Measurements from ENCODE around the gene MYOT.
A peak's percentile ranks its signal among the peaks of the same experiment; 100 is the strongest.

The MYOT gene

DNA sequence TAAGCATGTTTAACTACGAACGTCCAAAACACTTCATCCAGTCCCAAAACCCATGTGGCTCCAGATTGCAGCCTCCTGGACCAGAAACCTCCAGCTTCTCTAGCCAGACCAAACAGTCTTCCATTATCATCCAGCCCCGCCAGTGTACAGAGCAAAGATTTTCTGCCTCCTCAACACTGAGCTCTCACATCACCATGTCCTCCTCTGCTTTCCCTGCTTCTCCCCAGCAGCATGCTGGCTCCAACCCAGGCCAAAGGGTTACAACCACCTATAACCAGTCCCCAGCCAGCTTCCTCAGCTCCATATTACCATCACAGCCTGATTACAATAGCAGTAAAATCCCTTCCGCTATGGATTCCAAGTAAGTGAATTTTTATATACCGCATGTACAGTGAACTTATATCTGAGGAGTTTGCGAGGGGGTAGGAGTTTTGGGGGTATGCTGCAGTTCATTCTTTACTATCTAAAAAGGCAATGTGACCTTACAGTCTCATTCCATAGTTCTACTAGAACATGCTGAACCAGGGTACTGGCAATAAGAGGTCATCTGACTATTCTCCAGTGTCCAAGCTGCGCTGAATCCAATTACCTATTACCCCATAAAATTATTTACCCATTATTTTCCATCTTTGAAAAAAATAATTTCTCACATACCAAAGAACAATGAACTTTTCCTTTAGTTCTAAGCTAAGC lies 3.1 kb downstream of the MYOT start:
- FAIRE-seq (peak; percentile 9), DNase-seq (ENCODE audit: insufficient read length, low spot score) (no peak)
- TF ChIP-seq SPI1 (IDR thresholded peaks at IDR 0.05; ENCODE audit: low read depth, low read length) (no peak), PAX5 (IDR thresholded peaks at IDR 0.05; ENCODE audit: insufficient read depth, low read length, severe bottlenecking) (no peak), POLR2A (IDR thresholded peaks at IDR 0.05; ENCODE audit: low read depth, low read length) (no peak), TAF1 (IDR thresholded peaks at IDR 0.05; ENCODE audit: low read depth, low read length) (no peak), POLR2AphosphoS5 (IDR thresholded peaks at IDR 0.05; ENCODE audit: low read depth, low read length) (no peak), POU2F2 (IDR thresholded peaks at IDR 0.05; ENCODE audit: low read depth, low read length) (no peak)

DNA sequence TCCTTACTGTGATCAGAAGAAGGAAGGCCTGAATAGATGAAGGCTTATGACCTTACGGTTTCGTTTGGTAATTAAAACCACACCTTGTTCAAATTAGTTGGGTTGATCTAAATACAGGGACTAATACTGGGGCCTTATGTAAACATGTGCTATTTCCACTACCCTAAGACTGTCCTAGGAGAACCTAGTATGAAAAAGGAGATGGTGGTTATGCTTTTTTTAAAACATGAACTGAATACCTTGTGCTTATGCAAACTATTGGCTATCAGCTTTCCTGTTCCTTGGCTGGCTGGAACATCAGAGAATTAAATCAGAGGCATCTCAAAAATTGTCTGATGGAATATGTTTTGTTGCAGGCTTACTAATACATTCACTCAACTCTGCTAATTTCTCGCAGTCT lies 3.9 kb downstream of the MYOT start:
- TF ChIP-seq POU2F2 (IDR thresholded peaks at IDR 0.05; ENCODE audit: low read depth, low read length) (no peak), TAF1 (IDR thresholded peaks at IDR 0.05; ENCODE audit: low read depth, low read length) (no peak), PAX5 (IDR thresholded peaks at IDR 0.05; ENCODE audit: insufficient read depth, low read length, severe bottlenecking) (no peak), SPI1 (IDR thresholded peaks at IDR 0.05; ENCODE audit: low read depth, low read length) (no peak), POLR2A (IDR thresholded peaks at IDR 0.05; ENCODE audit: low read depth, low read length) (no peak), POLR2AphosphoS5 (IDR thresholded peaks at IDR 0.05; ENCODE audit: low read depth, low read length) (no peak)
- no peak for DNase-seq (ENCODE audit: insufficient read length, low spot score)
- FAIRE-seq, result no peak

GRCh38 chr5:137872466-137872865 lies 4.8 kb downstream of the MYOT start:
- no peak for TF ChIP-seq SPI1 (IDR thresholded peaks at IDR 0.05; ENCODE audit: low read depth, low read length)
- no peak for TF ChIP-seq POLR2A (IDR thresholded peaks at IDR 0.05; ENCODE audit: low read depth, low read length)
- TF ChIP-seq POLR2AphosphoS5 (IDR thresholded peaks at IDR 0.05; ENCODE audit: low read depth, low read length), result no peak
- TF ChIP-seq POU2F2 (IDR thresholded peaks at IDR 0.05; ENCODE audit: low read depth, low read length), result no peak
- TF ChIP-seq PAX5 (IDR thresholded peaks at IDR 0.05; ENCODE audit: insufficient read depth, low read length, severe bottlenecking), result no peak
- TF ChIP-seq TAF1 (IDR thresholded peaks at IDR 0.05; ENCODE audit: low read depth, low read length), result no peak
- FAIRE-seq (no peak), DNase-seq (ENCODE audit: insufficient read length, low spot score) (no peak)

DNA sequence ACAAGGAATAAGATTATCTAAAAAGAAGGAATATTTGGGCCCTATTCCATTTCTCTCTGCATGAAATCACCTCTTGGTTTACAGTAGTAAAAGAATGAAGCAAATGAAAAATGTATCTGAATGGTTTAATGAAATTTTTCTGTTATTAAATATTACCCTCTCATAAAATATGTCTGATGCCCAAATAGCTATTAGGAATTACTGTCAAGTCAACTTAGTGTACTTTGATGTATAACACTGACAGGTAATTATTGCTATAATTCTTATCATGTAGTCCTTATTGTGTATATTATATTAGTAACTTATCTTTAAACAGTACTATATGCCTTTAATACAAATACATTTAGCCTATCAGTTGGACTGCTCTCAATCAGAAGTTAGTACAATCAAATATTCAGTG lies 8.4 kb downstream of the MYOT start:
- FAIRE-seq (no peak), DNase-seq (ENCODE audit: insufficient read length, low spot score) (no peak)
- TF ChIP-seq POLR2A (IDR thresholded peaks at IDR 0.05; ENCODE audit: low read depth, low read length) (no peak), PAX5 (IDR thresholded peaks at IDR 0.05; ENCODE audit: insufficient read depth, low read length, severe bottlenecking) (no peak), POU2F2 (IDR thresholded peaks at IDR 0.05; ENCODE audit: low read depth, low read length) (no peak), TAF1 (IDR thresholded peaks at IDR 0.05; ENCODE audit: low read depth, low read length) (no peak), SPI1 (IDR thresholded peaks at IDR 0.05; ENCODE audit: low read depth, low read length) (no peak), POLR2AphosphoS5 (IDR thresholded peaks at IDR 0.05; ENCODE audit: low read depth, low read length) (no peak)

DNA sequence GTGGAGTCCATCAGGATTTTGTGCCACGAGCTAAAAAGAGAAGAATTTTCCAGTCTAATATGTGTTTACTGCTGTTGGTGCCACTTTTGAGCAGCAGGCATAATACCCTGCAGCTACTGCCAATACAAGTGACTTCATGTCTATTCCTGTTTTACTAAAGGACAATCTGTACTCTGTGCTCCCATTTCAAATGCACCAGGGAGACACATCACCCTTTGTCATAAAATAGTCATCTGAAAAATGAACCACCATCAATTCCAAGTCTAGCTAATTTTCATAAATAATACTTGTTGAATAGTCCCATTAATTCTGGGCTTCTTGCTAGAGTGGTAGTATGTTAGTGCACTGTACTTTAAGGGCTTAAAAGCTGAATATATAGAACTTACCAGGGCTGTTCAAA lies 12.7 kb downstream of the MYOT start:
- DNase-seq (ENCODE audit: insufficient read length, low spot score), result no peak
- FAIRE-seq, result peak; percentile 48
- TF ChIP-seq PAX5 (IDR thresholded peaks at IDR 0.05; ENCODE audit: insufficient read depth, low read length, severe bottlenecking) (no peak), SPI1 (IDR thresholded peaks at IDR 0.05; ENCODE audit: low read depth, low read length) (no peak), POLR2AphosphoS5 (IDR thresholded peaks at IDR 0.05; ENCODE audit: low read depth, low read length) (no peak), POU2F2 (IDR thresholded peaks at IDR 0.05; ENCODE audit: low read depth, low read length) (no peak), TAF1 (IDR thresholded peaks at IDR 0.05; ENCODE audit: low read depth, low read length) (no peak), POLR2A (IDR thresholded peaks at IDR 0.05; ENCODE audit: low read depth, low read length) (no peak)

- FAIRE-seq, result peak; percentile 58
- no peak for TF ChIP-seq TAF1 (IDR thresholded peaks at IDR 0.05; ENCODE audit: low read depth, low read length)
- no peak for TF ChIP-seq POLR2A (IDR thresholded peaks at IDR 0.05; ENCODE audit: low read depth, low read length)
- no peak for TF ChIP-seq SPI1 (IDR thresholded peaks at IDR 0.05; ENCODE audit: low read depth, low read length)
- no peak for TF ChIP-seq POLR2AphosphoS5 (IDR thresholded peaks at IDR 0.05; ENCODE audit: low read depth, low read length)
- TF ChIP-seq POU2F2 (IDR thresholded peaks at IDR 0.05; ENCODE audit: low read depth, low read length), result no peak
- DNase-seq (ENCODE audit: insufficient read length, low spot score), result no peak
Observed at GRCh38 chr5:137887831-137888230, 20.2 kb downstream of the MYOT start.

GRCh38 chr5:137888466-137888862 lies 20.8 kb downstream of the MYOT start:
- TF ChIP-seq TAF1 (IDR thresholded peaks at IDR 0.05; ENCODE audit: low read depth, low read length), result no peak
- no peak for TF ChIP-seq PAX5 (IDR thresholded peaks at IDR 0.05; ENCODE audit: insufficient read depth, low read length, severe bottlenecking)
- TF ChIP-seq POLR2A (IDR thresholded peaks at IDR 0.05; ENCODE audit: low read depth, low read length), result no peak
- no peak for TF ChIP-seq SPI1 (IDR thresholded peaks at IDR 0.05; ENCODE audit: low read depth, low read length)
- TF ChIP-seq POU2F2 (IDR thresholded peaks at IDR 0.05; ENCODE audit: low read depth, low read length), result no peak
- no peak for TF ChIP-seq POLR2AphosphoS5 (IDR thresholded peaks at IDR 0.05; ENCODE audit: low read depth, low read length)
- DNase-seq (ENCODE audit: insufficient read length, low spot score), result no peak
- FAIRE-seq, result no peak

- FAIRE-seq, result peak; percentile 100
Observed at GRCh38 chr5:137888863-137889759, 21.5 kb downstream of the MYOT start, which contains the start of gene PKD2L2. Gene PKD2L2 (plus strand): TSS chr5:137889457. CDS start chr5:137889492, 35 bp downstream.

DNA sequence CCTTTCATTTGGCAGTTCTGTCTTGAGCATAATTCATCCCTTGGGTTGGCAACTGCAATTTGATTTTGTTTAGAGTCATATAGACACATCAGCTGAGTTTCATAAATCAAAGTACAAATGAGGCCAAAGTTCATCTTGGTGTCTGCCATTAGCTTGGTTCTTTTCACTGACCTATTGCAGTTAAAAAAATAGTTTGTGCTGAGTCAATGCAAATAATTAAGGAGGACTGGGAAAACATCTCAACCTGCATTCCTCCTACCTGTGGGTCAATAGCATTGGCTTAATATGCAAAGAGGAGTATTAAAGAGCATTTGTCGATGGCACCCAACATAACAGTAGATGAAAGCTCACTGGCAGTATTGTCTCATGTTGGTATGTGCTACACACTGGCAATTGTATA lies 23.2 kb downstream of the MYOT start:
- DNase-seq (ENCODE audit: insufficient read length, low spot score) (no peak), FAIRE-seq (peak; percentile 71)

More at GRCh38 chr5:137888863-137889759, 21.5 kb downstream of the MYOT start, which contains the start of gene PKD2L2:
- peak; percentile 61 for DNase-seq (ENCODE audit: insufficient read length, low spot score)
- peak; percentile 58 for TF ChIP-seq POU2F2 (IDR thresholded peaks at IDR 0.05; ENCODE audit: low read depth, low read length)
- TF ChIP-seq SPI1 (IDR thresholded peaks at IDR 0.05; ENCODE audit: low read depth, low read length), result no peak
- TF ChIP-seq PAX5 (IDR thresholded peaks at IDR 0.05; ENCODE audit: insufficient read depth, low read length, severe bottlenecking), result no peak
- TF ChIP-seq TAF1 (IDR thresholded peaks at IDR 0.05; ENCODE audit: low read depth, low read length), result peak; percentile 77
- peak; percentile 92 for TF ChIP-seq POLR2AphosphoS5 (IDR thresholded peaks at IDR 0.05; ENCODE audit: low read depth, low read length)
- TF ChIP-seq POLR2A (IDR thresholded peaks at IDR 0.05; ENCODE audit: low read depth, low read length), result peak; percentile 96

More for the DNA sequence above, 23.2 kb downstream of the MYOT start:
- TF ChIP-seq PAX5 (IDR thresholded peaks at IDR 0.05; ENCODE audit: insufficient read depth, low read length, severe bottlenecking) (no peak), TAF1 (IDR thresholded peaks at IDR 0.05; ENCODE audit: low read depth, low read length) (no peak), POU2F2 (IDR thresholded peaks at IDR 0.05; ENCODE audit: low read depth, low read length) (no peak), POLR2AphosphoS5 (IDR thresholded peaks at IDR 0.05; ENCODE audit: low read depth, low read length) (no peak), POLR2A (IDR thresholded peaks at IDR 0.05; ENCODE audit: low read depth, low read length) (no peak), SPI1 (IDR thresholded peaks at IDR 0.05; ENCODE audit: low read depth, low read length) (no peak)

All from GM12891 (cell line).